GM19395 (cell line): ENCODE results near the gene SORCS2.

Experiments
- ATAC-seq: cut with Tn5 transposase; IDR thresholded peaks from one replicate; pipeline ENCODE4 v1.9.1; 2021; ENCODE audit warnings: mild to moderate bottlenecking, moderate library complexity; ENCODE audit not compliant: unreplicated experiment

Gene SORCS2

GRCh38 chr4:7422151-7422897, 230.0 kb downstream of the SORCS2 start:
- ATAC-seq: no peak

GRCh38 chr4:7422898-7423180, 230.5 kb downstream of the SORCS2 start:
- ATAC-seq: no peak

- ATAC-seq: no peak
Measured at GRCh38 chr4:7423391-7423790, 231.1 kb downstream of the SORCS2 start.

GRCh38 chr4:7423801-7424552, 231.6 kb downstream of the SORCS2 start:
- no peak for ATAC-seq

GRCh38 chr4:7424553-7425111, 232.3 kb downstream of the SORCS2 start:
- no peak for ATAC-seq

GRCh38 chr4:7425124-7425523, 232.8 kb downstream of the SORCS2 start:
- ATAC-seq: no peak

- no peak for ATAC-seq
Measured at GRCh38 chr4:7425591-7426468, 233.5 kb downstream of the SORCS2 start.

- no peak for ATAC-seq
Measured at GRCh38 chr4:7426525-7427171, 234.3 kb downstream of the SORCS2 start.

GRCh38 chr4:7427361-7427760, 235.0 kb downstream of the SORCS2 start:
- no peak for ATAC-seq

- no peak for ATAC-seq
Measured at GRCh38 chr4:7427831-7428260, 235.5 kb downstream of the SORCS2 start.

GRCh38 chr4:7428261-7429068, 236.1 kb downstream of the SORCS2 start:
- no peak for ATAC-seq

- ATAC-seq: no peak
Measured at GRCh38 chr4:7429069-7429416, 236.7 kb downstream of the SORCS2 start.

GRCh38 chr4:7429601-7430078, 237.3 kb downstream of the SORCS2 start:
- no peak for ATAC-seq

GRCh38 chr4:7430368-7430964, 238.1 kb downstream of the SORCS2 start:
- no peak for ATAC-seq

- no peak for ATAC-seq
Measured at GRCh38 chr4:7430965-7431695, 238.8 kb downstream of the SORCS2 start.

GRCh38 chr4:7431696-7432530, 239.6 kb downstream of the SORCS2 start:
- ATAC-seq: no peak

- no peak for ATAC-seq
Measured at GRCh38 chr4:7432531-7433375, 240.4 kb downstream of the SORCS2 start.
